ENCODE data around the gene GNG4. TPM values are rescaled to one million over a fixed set of nuclear protein-coding genes. Genes with fewer than 3 reads are reported as not detected.

Gene GNG4
- total and polyA plus RNA-seq, 2 experiments from 2014 or later, result 0.32 to 1.2 TPM

DNA sequence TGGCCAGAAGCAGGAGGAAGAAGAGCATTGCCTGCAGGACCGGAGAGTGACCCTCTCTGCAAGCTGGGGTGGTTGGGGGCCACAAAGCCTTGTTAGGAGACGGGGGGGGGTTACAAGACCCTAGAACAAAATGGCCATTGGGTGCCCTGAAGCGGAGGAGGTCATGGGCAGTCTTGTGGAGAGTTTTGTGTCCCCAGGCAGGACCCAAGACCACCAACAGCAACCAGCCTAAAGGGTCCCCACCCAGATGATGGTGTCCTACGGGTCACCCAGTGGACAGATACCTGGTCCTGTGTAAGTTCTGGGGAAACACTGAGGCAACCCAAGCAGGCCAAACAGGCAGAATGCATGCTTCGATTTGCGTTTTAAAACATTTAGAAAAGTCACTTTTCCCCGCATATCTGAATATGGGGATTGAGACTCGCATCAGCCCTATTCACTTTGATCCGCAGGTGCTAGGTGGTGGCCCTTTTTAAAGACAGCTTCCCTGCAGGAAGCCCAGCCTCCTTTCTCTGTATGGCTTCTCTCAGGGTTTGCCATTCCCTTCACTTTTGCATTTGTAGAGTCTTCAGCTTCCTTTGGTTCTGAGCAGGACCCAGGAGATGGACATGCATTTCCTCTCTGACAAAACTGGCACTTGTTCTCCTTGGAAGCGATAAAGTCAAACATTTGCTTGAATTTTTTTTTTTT lies 21.1 kb downstream of the GNG4 start:
- Histone ChIP-seq H3K4me3 (no peak overlapping the region), H3K9me3 (ENCODE audit: low read depth) (no peaks in the 10 kb centered on the region), H3K36me3 (ENCODE audit: low read depth) (no peaks in the 10 kb centered on the region), H3F3A (ENCODE audit: insufficient read depth) (peaks cover 12% of the 10 kb centered on the region; the same call in 1 of the 2 replicates), H3K9me2 (ENCODE audit: insufficient read depth) (no peaks in the 10 kb centered on the region), H3K27me3 (replicated peaks; ENCODE audit: insufficient read depth) (peaks cover 9% of the 10 kb centered on the region), H3K4me1 (ENCODE audit: insufficient read depth) (peaks cover 14% of the 10 kb centered on the region), H3K27ac (no peak overlapping the region), H3K79me2 (ENCODE audit: insufficient read depth) (no peaks in the 10 kb centered on the region), H2AFZ (no peak overlapping the region), H3K9ac (no peak overlapping the region), H4K20me1 (ENCODE audit: insufficient read depth) (no peaks in the 10 kb centered on the region), H3K4me2 (ENCODE audit: unreplicated experiment) (no peak overlapping the region)
- no peak for DNase-seq
- in situ Hi-C loops (cut with MboI), result no loop called here
- TF ChIP-seq EZH2phosphoT487 (IDR thresholded peaks at IDR 0.05; ENCODE audit: insufficient read depth, low read depth), result no peak
- no peak for TF ChIP-seq EZH2 (IDR thresholded peaks at IDR 0.05; ENCODE audit: insufficient read depth, poor library complexity, severe bottlenecking)
- WGBS, 2 experiments (ENCODE audit: low coverage in 1 of 2, low lambda C conversion rate in 2 of 2, missing lambda C conversion rate in 2 of 2), result 77 to 79% methylated on average over 10 of the region's 10 CpGs

GRCh38 chr1:235625831-235626230 lies 23.8 kb downstream of the GNG4 start:
- Histone ChIP-seq H3K27me3 (replicated peaks; ENCODE audit: insufficient read depth) (peaks cover 15% of the 10 kb centered on the region), H3K27ac (no peak overlapping the region), H3K79me2 (ENCODE audit: insufficient read depth) (no peaks in the 10 kb centered on the region), H3K9me2 (ENCODE audit: insufficient read depth) (no peaks in the 10 kb centered on the region), H4K20me1 (ENCODE audit: insufficient read depth) (no peaks in the 10 kb centered on the region), H3K4me3 (no peak overlapping the region), H3K9ac (no peak overlapping the region), H2AFZ (no peak overlapping the region), H3F3A (ENCODE audit: insufficient read depth) (no peaks in the 10 kb centered on the region), H3K9me3 (ENCODE audit: low read depth) (no peaks in the 10 kb centered on the region), H3K36me3 (ENCODE audit: low read depth) (no peaks in the 10 kb centered on the region), H3K4me1 (ENCODE audit: insufficient read depth) (no peaks in the 10 kb centered on the region), H3K4me2 (ENCODE audit: unreplicated experiment) (no peak overlapping the region)
- TF ChIP-seq EZH2phosphoT487 (IDR thresholded peaks at IDR 0.05; ENCODE audit: insufficient read depth, low read depth), result no peak
- TF ChIP-seq EZH2 (IDR thresholded peaks at IDR 0.05; ENCODE audit: insufficient read depth, poor library complexity, severe bottlenecking), result no peak
- WGBS, 2 experiments (ENCODE audit: low coverage in 1 of 2, low lambda C conversion rate in 2 of 2, missing lambda C conversion rate in 2 of 2), result 59 to 62% methylated on average over 4 of the region's 4 CpGs
- no peak for DNase-seq
- in situ Hi-C loops (cut with MboI), result no loop called here

DNA sequence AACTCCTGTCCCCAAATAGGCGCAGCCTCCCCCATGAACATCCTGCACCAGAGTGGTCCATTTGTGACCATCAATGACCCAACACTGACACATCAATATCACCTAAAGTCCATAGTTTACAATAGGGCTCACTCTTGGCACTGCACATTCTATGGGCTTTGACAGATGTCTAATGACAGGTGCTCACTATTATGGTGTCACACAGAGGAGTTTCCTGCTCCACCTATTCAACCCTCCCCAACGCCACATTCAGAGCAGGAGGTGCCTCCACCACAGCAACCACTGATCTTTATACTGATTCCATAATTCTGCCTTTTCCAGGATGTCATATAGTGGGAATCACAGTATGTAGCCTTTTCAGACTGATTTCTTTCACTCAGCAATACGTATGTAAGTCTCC lies 24.2 kb downstream of the GNG4 start:
- no peaks in the 10 kb centered on the region for H3K4me1 ChIP-seq (ENCODE audit: insufficient read depth)
- in situ Hi-C loops (cut with MboI), result no loop called here
- no peaks in the 10 kb centered on the region for H3F3A ChIP-seq (ENCODE audit: insufficient read depth)
- WGBS, 2 experiments (ENCODE audit: low coverage in 1 of 2, low lambda C conversion rate in 2 of 2, missing lambda C conversion rate in 2 of 2), result 57 to 60% methylated on average over 3 of the region's 3 CpGs
- H4K20me1 ChIP-seq (ENCODE audit: insufficient read depth), result no peaks in the 10 kb centered on the region
- no peak overlapping the region for H3K4me3 ChIP-seq
- no peak overlapping the region for H3K4me2 ChIP-seq (ENCODE audit: unreplicated experiment)
- no peaks in the 10 kb centered on the region for H3K36me3 ChIP-seq (ENCODE audit: low read depth)
- DNase-seq, result no peak
- no peaks in the 10 kb centered on the region for H3K79me2 ChIP-seq (ENCODE audit: insufficient read depth)
- H3K9me2 ChIP-seq (ENCODE audit: insufficient read depth), result no peaks in the 10 kb centered on the region
- no peak overlapping the region for H3K9ac ChIP-seq
- no peak overlapping the region for H3K27ac ChIP-seq
- TF ChIP-seq EZH2phosphoT487 (IDR thresholded peaks at IDR 0.05; ENCODE audit: insufficient read depth, low read depth) (no peak), EZH2 (IDR thresholded peaks at IDR 0.05; ENCODE audit: insufficient read depth, poor library complexity, severe bottlenecking) (no peak)
- no peaks in the 10 kb centered on the region for H3K9me3 ChIP-seq (ENCODE audit: low read depth)
- peaks cover 15% of the 10 kb centered on the region for H3K27me3 ChIP-seq (replicated peaks; ENCODE audit: insufficient read depth)
- no peak overlapping the region for H2AFZ ChIP-seq

GRCh38 chr1:235624721-235625333 lies 24.8 kb downstream of the GNG4 start:
- TF ChIP-seq EZH2 (IDR thresholded peaks at IDR 0.05; ENCODE audit: insufficient read depth, poor library complexity, severe bottlenecking), result no peak
- no peak for TF ChIP-seq EZH2phosphoT487 (IDR thresholded peaks at IDR 0.05; ENCODE audit: insufficient read depth, low read depth)
- no peaks in the 10 kb centered on the region for H3F3A ChIP-seq (ENCODE audit: insufficient read depth)
- no peaks in the 10 kb centered on the region for H3K9me3 ChIP-seq (ENCODE audit: low read depth)
- no peaks in the 10 kb centered on the region for H3K36me3 ChIP-seq (ENCODE audit: low read depth)
- no peaks in the 10 kb centered on the region for H3K79me2 ChIP-seq (ENCODE audit: insufficient read depth)
- H3K27ac ChIP-seq, result no peak overlapping the region
- H2AFZ ChIP-seq, result no peak overlapping the region
- 35 to 36% methylated on average over 8 of the region's 8 CpGs for WGBS, 2 experiments (ENCODE audit: low coverage in 1 of 2, low lambda C conversion rate in 2 of 2, missing lambda C conversion rate in 2 of 2)
- no peak overlapping the region for H3K9ac ChIP-seq
- H4K20me1 ChIP-seq (ENCODE audit: insufficient read depth), result no peaks in the 10 kb centered on the region
- H3K27me3 ChIP-seq (replicated peaks; ENCODE audit: insufficient read depth), result peaks cover 15% of the 10 kb centered on the region
- in situ Hi-C loops (cut with MboI), result no loop called here
- H3K4me1 ChIP-seq (ENCODE audit: insufficient read depth), result no peaks in the 10 kb centered on the region
- no peak for DNase-seq
- no peaks in the 10 kb centered on the region for H3K9me2 ChIP-seq (ENCODE audit: insufficient read depth)
- H3K4me2 ChIP-seq (ENCODE audit: unreplicated experiment), result no peak overlapping the region
- H3K4me3 ChIP-seq, result no peak overlapping the region

All from GM23248 (cell line).